SU-DHL-6 (cell line): Measurements from ENCODE around the gene ARHGAP6.

ENCODE experiments used
- EZH2phosphoT487 ChIP-seq: fragments of 200-600 bp; sonication (generic), shearing (Covaris generic); conservative IDR thresholded peaks from 2 replicates; pipeline ENCODE4 v1.6.1; 2018; ENCODE audit warnings: mild to moderate bottlenecking, antibody characterized with exemption, low read length, moderate library complexity, mixed read lengths
- TF ChIP-seq, protein P1 (sequence below): fragments of 200-600 bp; sonication (generic); IDR thresholded peaks from one replicate; pipeline ENCODE4 v1.5.1; 2017; ENCODE audit warnings: antibody characterized with exemption, mild to moderate bottlenecking, low read length, moderate library complexity; ENCODE audit not compliant: insufficient read depth, poor library complexity, severe bottlenecking

- TF ChIP-seq, protein P1, sequence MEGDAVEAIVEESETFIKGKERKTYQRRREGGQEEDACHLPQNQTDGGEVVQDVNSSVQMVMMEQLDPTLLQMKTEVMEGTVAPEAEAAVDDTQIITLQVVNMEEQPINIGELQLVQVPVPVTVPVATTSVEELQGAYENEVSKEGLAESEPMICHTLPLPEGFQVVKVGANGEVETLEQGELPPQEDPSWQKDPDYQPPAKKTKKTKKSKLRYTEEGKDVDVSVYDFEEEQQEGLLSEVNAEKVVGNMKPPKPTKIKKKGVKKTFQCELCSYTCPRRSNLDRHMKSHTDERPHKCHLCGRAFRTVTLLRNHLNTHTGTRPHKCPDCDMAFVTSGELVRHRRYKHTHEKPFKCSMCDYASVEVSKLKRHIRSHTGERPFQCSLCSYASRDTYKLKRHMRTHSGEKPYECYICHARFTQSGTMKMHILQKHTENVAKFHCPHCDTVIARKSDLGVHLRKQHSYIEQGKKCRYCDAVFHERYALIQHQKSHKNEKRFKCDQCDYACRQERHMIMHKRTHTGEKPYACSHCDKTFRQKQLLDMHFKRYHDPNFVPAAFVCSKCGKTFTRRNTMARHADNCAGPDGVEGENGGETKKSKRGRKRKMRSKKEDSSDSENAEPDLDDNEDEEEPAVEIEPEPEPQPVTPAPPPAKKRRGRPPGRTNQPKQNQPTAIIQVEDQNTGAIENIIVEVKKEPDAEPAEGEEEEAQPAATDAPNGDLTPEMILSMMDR, result no peak
- no peak for TF ChIP-seq EZH2phosphoT487
Observed at GRCh38 chrX:11420851-11421250, 244.9 kb downstream of the ARHGAP6 start.
